NB4 (cell line): ENCODE data around the gene UBE2L3.

Experiments used
- DNase-seq: peaks from one replicate; pipeline ENCODE4 v3.0.0; 2010; ENCODE audit warnings: low read depth
- H3K4me3 ChIP-seq: one replicate; pipeline ENCODE4 v1.5.1; 2011; ENCODE audit warnings: mild to moderate bottlenecking, low read depth, low read length, moderate library complexity
- MAX ChIP-seq: IDR thresholded peaks from 2 replicates; pipeline ENCODE4 v1.6.1; 2011; ENCODE audit warnings: low read depth, low read length
- MYC ChIP-seq: IDR thresholded peaks from 2 replicates; pipeline ENCODE4 v1.6.1; 2011; ENCODE audit warnings: low read depth, low read length
- POLR2A ChIP-seq: IDR thresholded peaks from 2 replicates; pipeline ENCODE4 v1.6.1; 2011; ENCODE audit warnings: mild to moderate bottlenecking; ENCODE audit not compliant: insufficient read length; ENCODE audit errors: extremely low read depth
- TF ChIP-seq, protein P1 (sequence below): IDR thresholded peaks from one replicate; pipeline ENCODE4 v1.5.1; 2012; ENCODE audit warnings: low read depth, low read length

The UBE2L3 gene

GRCh38 chr22:21622011-21622918 lies 54.8 kb downstream of the UBE2L3 start:
- H3K4me3 ChIP-seq, result no peak overlapping the region
- TF ChIP-seq POLR2A (no peak), MYC (no peak), MAX (no peak)
- no peak for DNase-seq

DNA sequence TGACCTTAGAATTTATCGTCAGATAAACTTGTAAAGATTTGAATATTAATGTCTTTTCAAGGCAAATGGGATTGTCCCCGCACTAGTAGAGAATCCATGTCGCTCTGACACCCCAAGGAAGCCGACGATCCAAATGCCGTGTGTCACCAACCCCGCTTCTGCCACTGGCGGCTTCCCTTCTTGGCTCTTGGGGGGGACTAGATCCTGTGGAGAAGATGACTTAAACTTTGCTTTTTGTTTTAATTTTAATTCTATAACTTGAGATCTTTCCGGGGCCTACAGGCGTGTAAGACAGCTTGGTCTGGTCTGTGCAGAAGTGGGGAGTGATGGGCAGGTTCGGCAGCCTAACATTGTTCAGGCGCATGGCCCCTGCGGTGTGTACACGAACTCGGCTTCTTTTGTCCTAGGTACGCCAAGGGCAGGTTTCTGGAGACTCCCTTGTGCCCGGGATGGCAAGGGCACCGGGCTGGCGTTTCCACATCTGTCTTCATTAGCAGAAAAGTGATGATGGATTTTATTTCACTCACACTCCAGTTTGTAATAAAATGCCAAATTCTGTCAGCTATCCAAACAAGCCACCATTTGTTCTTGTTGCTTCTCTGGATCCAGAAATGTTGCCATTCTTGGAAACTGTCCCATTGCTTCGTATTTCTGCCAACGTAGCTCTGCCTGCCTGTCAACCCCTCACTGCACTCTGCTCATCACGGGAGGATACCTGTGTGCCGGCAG lies 55.6 kb downstream of the UBE2L3 start:
- DNase-seq, result no peak
- TF ChIP-seq POLR2A (no peak), MAX (no peak), MYC (no peak)
- TF ChIP-seq, protein P1, sequence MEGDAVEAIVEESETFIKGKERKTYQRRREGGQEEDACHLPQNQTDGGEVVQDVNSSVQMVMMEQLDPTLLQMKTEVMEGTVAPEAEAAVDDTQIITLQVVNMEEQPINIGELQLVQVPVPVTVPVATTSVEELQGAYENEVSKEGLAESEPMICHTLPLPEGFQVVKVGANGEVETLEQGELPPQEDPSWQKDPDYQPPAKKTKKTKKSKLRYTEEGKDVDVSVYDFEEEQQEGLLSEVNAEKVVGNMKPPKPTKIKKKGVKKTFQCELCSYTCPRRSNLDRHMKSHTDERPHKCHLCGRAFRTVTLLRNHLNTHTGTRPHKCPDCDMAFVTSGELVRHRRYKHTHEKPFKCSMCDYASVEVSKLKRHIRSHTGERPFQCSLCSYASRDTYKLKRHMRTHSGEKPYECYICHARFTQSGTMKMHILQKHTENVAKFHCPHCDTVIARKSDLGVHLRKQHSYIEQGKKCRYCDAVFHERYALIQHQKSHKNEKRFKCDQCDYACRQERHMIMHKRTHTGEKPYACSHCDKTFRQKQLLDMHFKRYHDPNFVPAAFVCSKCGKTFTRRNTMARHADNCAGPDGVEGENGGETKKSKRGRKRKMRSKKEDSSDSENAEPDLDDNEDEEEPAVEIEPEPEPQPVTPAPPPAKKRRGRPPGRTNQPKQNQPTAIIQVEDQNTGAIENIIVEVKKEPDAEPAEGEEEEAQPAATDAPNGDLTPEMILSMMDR, result no peak
- H3K4me3 ChIP-seq, result no peak overlapping the region

DNA sequence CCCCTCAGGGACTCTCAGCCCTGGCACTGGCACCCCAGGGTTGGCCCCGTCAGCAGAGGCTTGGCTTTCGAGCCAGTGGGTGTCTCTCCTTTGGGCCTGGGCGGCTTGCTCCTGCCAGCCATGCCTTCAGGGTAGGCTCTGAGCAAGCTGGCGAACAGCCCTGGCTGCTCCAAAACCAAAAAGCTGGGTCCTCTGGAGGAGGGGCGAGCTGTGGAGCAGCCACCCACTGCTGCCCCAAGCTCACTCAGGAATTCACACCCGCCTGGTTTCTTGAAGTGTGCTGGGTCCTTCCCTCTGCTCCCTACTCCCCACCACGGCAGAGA lies 56.1 kb downstream of the UBE2L3 start:
- TF ChIP-seq POLR2A (no peak), MYC (no peak), MAX (no peak)
- TF ChIP-seq, protein P1, result no peak
- H3K4me3 ChIP-seq, result no peak overlapping the region
- DNase-seq, result no peak

GRCh38 chr22:21624120-21624879 lies 56.8 kb downstream of the UBE2L3 start:
- H3K4me3 ChIP-seq, result no peak overlapping the region
- TF ChIP-seq MAX, result no peak
- TF ChIP-seq, protein P1, result peak; percentile 63
- peak; percentile 59 for DNase-seq

DNA sequence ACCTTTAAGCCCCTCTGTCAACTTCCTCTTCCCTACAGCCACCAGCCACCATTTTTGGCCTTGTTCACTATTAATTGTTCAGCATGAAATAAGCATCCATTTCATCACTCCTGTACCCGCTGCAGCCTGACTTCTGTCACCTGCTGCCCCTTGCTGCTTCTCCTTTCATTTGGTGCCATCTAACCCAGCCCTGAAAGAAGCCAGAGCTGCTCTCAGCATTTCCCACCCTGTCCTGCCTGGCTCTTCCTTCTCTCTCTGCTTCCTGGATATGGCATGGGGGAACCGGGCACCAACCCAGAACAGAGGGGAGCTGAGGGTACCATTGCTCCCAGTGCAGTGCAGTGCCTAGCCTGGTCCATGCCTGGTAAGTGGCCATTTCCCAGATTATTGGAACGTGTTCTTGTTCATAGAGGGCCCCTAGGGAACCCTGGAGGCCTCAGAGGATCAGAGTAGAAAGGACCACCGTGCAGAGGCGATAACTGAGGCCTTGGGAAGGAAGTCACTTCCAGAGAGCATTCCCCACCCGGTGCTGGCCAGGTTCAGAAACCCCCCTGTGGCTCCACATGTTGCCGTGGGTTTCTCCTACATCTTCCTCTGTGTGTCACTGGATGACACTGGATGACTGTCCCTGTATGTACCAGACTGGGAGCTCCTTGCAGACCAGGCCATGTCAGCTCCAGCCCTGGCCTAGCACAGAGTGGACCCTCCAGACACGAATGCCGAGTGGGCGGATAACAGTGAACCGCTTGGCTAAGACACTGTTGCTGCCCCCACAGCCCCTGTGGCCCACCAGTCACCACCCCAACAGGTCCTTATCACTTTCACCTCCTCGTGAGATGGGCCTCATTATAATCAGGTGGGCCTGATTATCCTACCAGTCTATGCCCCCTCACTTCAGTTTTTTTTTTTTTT lies 57.6 kb downstream of the UBE2L3 start:
- no peak overlapping the region for H3K4me3 ChIP-seq
- TF ChIP-seq POLR2A (peak; percentile 19), MYC (no peak)
- peak; percentile 73 for DNase-seq

- H3K4me3 ChIP-seq, result no peak overlapping the region
- no peak for TF ChIP-seq MYC
- TF ChIP-seq POLR2A, result no peak
- TF ChIP-seq, protein P1, result no peak
- no peak for TF ChIP-seq MAX
- DNase-seq, result peak; percentile 18
These were observed 58.7 kb downstream of the UBE2L3 start for GRCh38 chr22:21626073-21626734.
